SK-N-SH (cell line): Measurements from ENCODE around the gene NOLC1. TPM values are rescaled to one million over a fixed set of nuclear protein-coding genes. Genes with fewer than 3 reads are reported as not detected.

ENCODE experiments used
- CTCF ChIA-PET: fragments of 300-600, 350-600 bp; formaldehyde crosslinking; extraction: SDS; loops from one replicate; lab custom pipeline; 2021; lab: Yijun Ruan, JAX
- POLR2A ChIA-PET: fragments of 350-600 bp; sonication (Branson Sonifier 250); formaldehyde crosslinking; extraction: SDS; loops from one replicate; lab custom pipeline; 2020; ENCODE audit warnings: antibody characterized with exemption, inconsistent platforms; lab: Yijun Ruan, JAX
- DNase-seq: peaks from one replicate; pipeline ENCODE4 v3.0.0; 2012
- H2AFZ ChIP-seq: fragments of 200-600 bp; sonication (generic); 2 replicates; pipeline ENCODE4 v1.8.1; 2016; ENCODE audit warnings: antibody characterized with exemption, mild to moderate bottlenecking, low read depth
- H3F3A ChIP-seq: fragments of 200-600 bp; sonication (generic); replicated peaks from 2 replicates; pipeline ENCODE3; 2016; ENCODE audit warnings: antibody characterized with exemption, mild to moderate bottlenecking; ENCODE audit not compliant: insufficient read depth
- H3K27ac ChIP-seq, 2 experiments: fragments of 200-500 bp in 1 of 2; fragments of 200-600 bp in 1 of 2; sonication (Bioruptor generic) in 1 of 2; sonication (generic), shearing (Covaris generic) in 1 of 2; 2 replicates each; pipeline versions ENCODE4 v1.5.1 to v1.6.1; 2014 to 2016; ENCODE audit warnings: low read depth in 2 of 2, inconsistent platforms in 1 of 2, low read length in 1 of 2, mild to moderate bottlenecking in 1 of 2, mixed read lengths in 1 of 2
- H3K27me3 ChIP-seq: fragments of 200-600 bp; sonication (generic), shearing (Covaris generic); 2 replicates; pipeline ENCODE4 v1.6.1; 2016; ENCODE audit warnings: mixed run types; ENCODE audit not compliant: insufficient read depth
- H3K36me3 ChIP-seq, 2 experiments: fragments of 200-500 bp in 1 of 2; fragments of 200-600 bp in 1 of 2; sonication (Bioruptor generic) in 1 of 2; sonication (generic) in 1 of 2; replicated peaks in 1 of 2; 2 replicates each; pipeline versions ENCODE3 to v1.5.1; 2014 to 2016; ENCODE audit warnings: low read length in 1 of 2, mild to moderate bottlenecking in 1 of 2; ENCODE audit not compliant: insufficient read depth in 2 of 2, control insufficient read depth in 1 of 2
- H3K4me1 ChIP-seq, 2 experiments: fragments of 200-500 bp in 1 of 2; fragments of 200-600 bp in 1 of 2; sonication (Bioruptor generic) in 1 of 2; sonication (generic), shearing (Covaris generic) in 1 of 2; 2 replicates each; pipeline versions ENCODE4 v1.5.1 to v1.6.1; 2014 to 2016; ENCODE audit warnings: low read depth in 1 of 2, low read length in 1 of 2, mixed run types in 1 of 2; ENCODE audit not compliant: insufficient read depth in 2 of 2, control insufficient read depth in 1 of 2
- H3K4me2 ChIP-seq: fragments of 200-600 bp; sonication (generic), shearing (Covaris generic); 2 replicates; pipeline ENCODE4 v1.6.1; 2017; ENCODE audit warnings: mixed run types
- H3K4me3 ChIP-seq, 2 experiments: fragments of 200-500 bp in 1 of 2; fragments of 200-600 bp in 1 of 2; sonication (Bioruptor generic) in 1 of 2; sonication (generic), shearing (Covaris generic) in 1 of 2; 2 replicates each; pipeline versions ENCODE4 v1.5.1 to v1.8.1; 2014 to 2016; ENCODE audit warnings: low read depth in 2 of 2, inconsistent platforms in 1 of 2, low read length in 1 of 2, mild to moderate bottlenecking in 1 of 2, mixed read lengths in 1 of 2, moderate library complexity in 1 of 2
- H3K79me2 ChIP-seq: fragments of 200-600 bp; sonication (generic); 2 replicates; pipeline ENCODE4 v1.8.1; 2017; ENCODE audit warnings: mild to moderate bottlenecking; ENCODE audit not compliant: insufficient read depth
- H3K9ac ChIP-seq: fragments of 200-600 bp; sonication (generic); 2 replicates; pipeline ENCODE4 v1.6.1; 2017; ENCODE audit warnings: mixed run types
- H3K9me2 ChIP-seq: fragments of 200-600 bp; sonication (generic); 2 replicates; pipeline ENCODE4 v1.6.1; 2017; ENCODE audit warnings: mixed run types
- H3K9me3 ChIP-seq: fragments of 200-600 bp; sonication (generic); 2 replicates; pipeline ENCODE4 v1.6.1; 2017; ENCODE audit warnings: mixed run types, mild to moderate bottlenecking, moderate library complexity
- H4K20me1 ChIP-seq: fragments of 200-600 bp; sonication (generic); 2 replicates; pipeline ENCODE4 v1.6.1; 2017; ENCODE audit warnings: mild to moderate bottlenecking, mixed run types; ENCODE audit not compliant: insufficient read depth
- CTCF ChIP-seq: fragments of 200-600 bp; sonication (generic); IDR thresholded peaks from 2 replicates; pipeline ENCODE4 v1.6.1; 2017; ENCODE audit warnings: antibody characterized with exemption, mild to moderate bottlenecking, moderate library complexity
- ELF1 ChIP-seq: IDR thresholded peaks from 2 replicates; pipeline ENCODE4 v1.4.0; 2012
- EP300 ChIP-seq, 2 experiments: IDR thresholded peaks; 2 replicates each; pipeline versions ENCODE4 v1.4.0 to v1.6.1; 2012; ENCODE audit warnings: borderline replicate concordance in 1 of 2, low read depth in 1 of 2, low read length in 1 of 2
- EZH2phosphoT487 ChIP-seq: fragments of 200-600 bp; sonication (generic); IDR thresholded peaks from 2 replicates; pipeline ENCODE4 v1.6.1; 2017; ENCODE audit warnings: low read depth, mixed run types, mild to moderate bottlenecking, antibody characterized with exemption, moderate library complexity, borderline replicate concordance
- FOSL2 ChIP-seq: IDR thresholded peaks from 2 replicates; pipeline ENCODE4 v1.4.0; 2012; ENCODE audit warnings: low read depth, mild to moderate bottlenecking, moderate library complexity, borderline replicate concordance
- FOXJ3 ChIP-seq: sonication (generic); formaldehyde crosslinking; IDR thresholded peaks from 2 replicates; pipeline ENCODE4 v1.5.1; 2020; ENCODE audit warnings: mild to moderate bottlenecking, missing genetic modification reagents
- FOXM1 ChIP-seq: IDR thresholded peaks from 2 replicates; pipeline ENCODE4 v1.4.0; 2012; ENCODE audit warnings: low read depth, mild to moderate bottlenecking
- GABPA ChIP-seq: IDR thresholded peaks from 2 replicates; pipeline ENCODE4 v1.4.0; 2012; ENCODE audit warnings: low read depth, mild to moderate bottlenecking
- IRF3 ChIP-seq: fragments of 150-350 bp; IDR thresholded peaks from 2 replicates; pipeline ENCODE4 v1.6.1; 2016; ENCODE audit warnings: mild to moderate bottlenecking, low read depth, low read length
- MAX ChIP-seq: IDR thresholded peaks from 2 replicates; pipeline ENCODE4 v1.4.0; 2012; ENCODE audit warnings: low read depth
- MXI1 ChIP-seq: IDR thresholded peaks from 2 replicates; pipeline ENCODE4 v1.6.1; 2012; ENCODE audit warnings: mild to moderate bottlenecking, low read depth, low read length, improper control_type of control experiment
- PBX3 ChIP-seq: IDR thresholded peaks from 2 replicates; pipeline ENCODE4; 2012
- POLR2AphosphoS5 ChIP-seq: IDR thresholded peaks from 2 replicates; pipeline ENCODE4 v1.6.1; 2012; ENCODE audit warnings: low read depth, low read length
- RAD21 ChIP-seq: IDR thresholded peaks from 2 replicates; pipeline ENCODE4 v1.6.1; 2012; ENCODE audit warnings: mild to moderate bottlenecking, low read length
- REST ChIP-seq: IDR thresholded peaks from 2 replicates; pipeline ENCODE4 v1.6.1; 2012; ENCODE audit warnings: mild to moderate bottlenecking, low read depth, low read length, moderate library complexity
- SIN3A ChIP-seq: IDR thresholded peaks from 2 replicates; pipeline ENCODE4 v1.6.1; 2012; ENCODE audit warnings: low read depth, mild to moderate bottlenecking, low read length, moderate library complexity, borderline replicate concordance
- SMC3 ChIP-seq: IDR thresholded peaks from 2 replicates; pipeline ENCODE4 v1.6.1; 2012; ENCODE audit warnings: low read depth, low read length, improper control_type of control experiment
- TAF1 ChIP-seq: IDR thresholded peaks from 2 replicates; pipeline ENCODE4 v1.6.1; 2012; ENCODE audit warnings: low read depth, mild to moderate bottlenecking, low read length, moderate library complexity, borderline replicate concordance
- TCF12 ChIP-seq: IDR thresholded peaks from 2 replicates; pipeline ENCODE4 v1.4.0; 2012
- YY1 ChIP-seq: IDR thresholded peaks from 2 replicates; pipeline ENCODE4 v1.4.0; 2012; ENCODE audit warnings: low read depth, mild to moderate bottlenecking
- WGBS: methylation state at CpG from one replicate; pipeline ENCODE4 v1.1.6; 2017; ENCODE audit warnings: low lambda C conversion rate; 5-methylcytosine and 5-hydroxymethylcytosine counted together
- polyA plus RNA-seq, 3 experiments: library from polyadenylated mRNA; depleted of rRNA; stranded (reverse); fragments of >200 nt; gene quantifications; 2 replicates each; pipeline ENCODE4 v1.2.3, GENCODE V29; 2012

NOLC1 gene
- polyA plus RNA-seq, 1 of the 3 experiments (the other 2 are of a cell fraction): 71.8 TPM

GRCh38 chr10:102196893-102197292 lies 44.7 kb downstream of the NOLC1 start:
- WGBS: 51% methylated on average over 2 of the region's 2 CpGs
- TF ChIP-seq EZH2phosphoT487: no peak
- no peak for TF ChIP-seq MAX
- TF ChIP-seq FOXM1: no peak
- no peak for TF ChIP-seq SIN3A
- no peak for TF ChIP-seq ELF1
- TF ChIP-seq MXI1: no peak
- no peak for TF ChIP-seq PBX3
- TF ChIP-seq TAF1: no peak
- no peak for TF ChIP-seq FOSL2
- TF ChIP-seq YY1: no peak
- TF ChIP-seq GABPA: no peak
- H3K9ac ChIP-seq: no peak overlapping the region
- no peak for DNase-seq
- H3K79me2 ChIP-seq: no peaks in the 10 kb centered on the region
- H2AFZ ChIP-seq: no peak overlapping the region
- POLR2A ChIA-PET: no interaction called here
- H3K27me3 ChIP-seq: no peaks in the 10 kb centered on the region; the same call in 1 of the 2 replicates
- H3K4me1 ChIP-seq: no peaks in the 10 kb centered on the region
- H3K27ac ChIP-seq: no peak overlapping the region
- H3K36me3 ChIP-seq: no peaks in the 10 kb centered on the region
- H4K20me1 ChIP-seq: no peaks in the 10 kb centered on the region
- no peaks in the 10 kb centered on the region for H3K9me2 ChIP-seq
- no peak overlapping the region for H3K4me2 ChIP-seq
- CTCF ChIA-PET: interaction anchor here (1.1 to 1.3 kb wide), 2 partner anchors 27 to 33 kb away, joined by 3 to 6 read pairs; no protein-coding TSS in a partner anchor
- H3K4me3 ChIP-seq: no peak overlapping the region
- no peaks in the 10 kb centered on the region for H3F3A ChIP-seq
- H3K9me3 ChIP-seq: no peaks in the 10 kb centered on the region

GRCh38 chr10:102198027-102198426 lies 45.8 kb downstream of the NOLC1 start:
- Histone ChIP-seq H3K27me3 (no peaks in the 10 kb centered on the region; the same call in 1 of the 2 replicates), H3K9ac (no peak overlapping the region), H3K4me1 (no peaks in the 10 kb centered on the region), H4K20me1 (no peaks in the 10 kb centered on the region), H3K9me3 (no peaks in the 10 kb centered on the region), H3K79me2 (no peaks in the 10 kb centered on the region), H2AFZ (no peak overlapping the region), H3K4me2 (no peak overlapping the region), H3F3A (no peaks in the 10 kb centered on the region), H3K36me3 (no peaks in the 10 kb centered on the region), H3K27ac (no peak overlapping the region), H3K9me2 (no peaks in the 10 kb centered on the region), H3K4me3 (no peak overlapping the region)
- TF ChIP-seq FOXJ3 (CRISPR knock-in tag) (no peak), RAD21 (no peak), CTCF (no peak), POLR2AphosphoS5 (no peak), EZH2phosphoT487 (no peak), TCF12 (no peak), IRF3 (no peak), SMC3 (no peak), EP300 (IDR thresholded peaks at IDR 0.05; ENCODE audit: borderline replicate concordance in 1 of 2, low read depth in 1 of 2, low read length in 1 of 2) (no peak), REST (no peak)
- WGBS: 39% methylated on average over 2 of the region's 2 CpGs
- no peak for DNase-seq
- ChIA-PET POLR2A (no interaction called here), CTCF (interaction anchor here (1.5 to 2.1 kb wide), 2 partner anchors 29 to 281 kb away, joined by 3 to 6 read pairs; no protein-coding TSS in a partner anchor)
